Karpas-422 (cell line): ENCODE measurements around the gene C16orf89. TPM values are rescaled to one million over a fixed set of nuclear protein-coding genes. Genes with fewer than 3 reads are reported as not detected.
"Not testable (repeated sequence)": the region's sequence is repeated elsewhere in the genome, so short reads cannot be mapped to it uniquely, and the experiment has no call there.

Experiments
- DNase-seq: peaks from one replicate; pipeline ENCODE4 v3.0.0-alpha.2; 2015
- H2AFZ ChIP-seq: fragments of 200-600 bp; sonication (generic); 2 replicates; pipeline ENCODE4 v1.6.1; 2014; ENCODE audit warnings: antibody characterized with exemption, low read length, mixed read lengths
- H3K27ac ChIP-seq: fragments of 200-600 bp; sonication (generic); 2 replicates; pipeline ENCODE4 v1.5.1; 2014; ENCODE audit warnings: mild to moderate bottlenecking, low read length, moderate library complexity
- H3K27me3 ChIP-seq: fragments of 200-600 bp; sonication (generic); 2 replicates; pipeline ENCODE4 v1.6.1; 2014; ENCODE audit warnings: low read length, mixed read lengths
- H3K36me3 ChIP-seq: fragments of 200-600 bp; sonication (generic); 2 replicates; pipeline ENCODE4 v1.6.1; 2014; ENCODE audit warnings: low read length, mixed read lengths; ENCODE audit not compliant: insufficient read depth
- H3K4me1 ChIP-seq: fragments of 200-600 bp; sonication (generic); 2 replicates; pipeline ENCODE4 v1.6.1; 2014; ENCODE audit warnings: mild to moderate bottlenecking, low read length, mixed read lengths
- H3K4me2 ChIP-seq: fragments of 200-600 bp; sonication (generic); 2 replicates; pipeline ENCODE4 v1.6.1; 2014; ENCODE audit warnings: low read length, low read depth, mild to moderate bottlenecking; ENCODE audit not compliant: poor library complexity, severe bottlenecking
- H3K4me3 ChIP-seq: fragments of 200-600 bp; sonication (generic); 2 replicates; pipeline ENCODE4 v1.5.1; 2014; ENCODE audit warnings: mild to moderate bottlenecking, antibody characterized with exemption, low read length, mixed read lengths
- H3K79me2 ChIP-seq: fragments of 200-600 bp; sonication (generic); 2 replicates; pipeline ENCODE4 v1.6.1; 2014; ENCODE audit warnings: mild to moderate bottlenecking, low read length, mixed read lengths
- H3K9ac ChIP-seq: fragments of 200-600 bp; sonication (generic); 2 replicates; pipeline ENCODE4 v1.6.0; 2014; ENCODE audit warnings: low read length
- H3K9me2 ChIP-seq: fragments of 200-600 bp; sonication (generic), shearing (Covaris generic); replicated peaks from 2 replicates; pipeline ENCODE4 v1.6.0; 2014; ENCODE audit warnings: mild to moderate bottlenecking, low read length, moderate library complexity; ENCODE audit not compliant: insufficient read depth
- H3K9me3 ChIP-seq: fragments of 300-700, 200-600 bp; sonication (generic); 2 replicates; pipeline ENCODE4 v1.6.1; 2014; ENCODE audit warnings: low read length, mixed read lengths
- H4K20me1 ChIP-seq: fragments of 200-600 bp; sonication (generic); 2 replicates; pipeline ENCODE4 v1.6.1; 2014; ENCODE audit warnings: mild to moderate bottlenecking, antibody characterized with exemption, low read length, low read depth; ENCODE audit not compliant: insufficient read depth
- total RNA-seq: library from RNA; depleted of rRNA; stranded (reverse); fragments of >200 nt; shearing (Covaris generic); gene quantifications from 2 replicates; pipeline ENCODE4 v1.2.3, GENCODE V29; 2014; ENCODE audit warnings: low replicate concordance

The C16orf89 gene
- total RNA-seq, 1 experiment from 2014 or later, result not detected

DNA sequence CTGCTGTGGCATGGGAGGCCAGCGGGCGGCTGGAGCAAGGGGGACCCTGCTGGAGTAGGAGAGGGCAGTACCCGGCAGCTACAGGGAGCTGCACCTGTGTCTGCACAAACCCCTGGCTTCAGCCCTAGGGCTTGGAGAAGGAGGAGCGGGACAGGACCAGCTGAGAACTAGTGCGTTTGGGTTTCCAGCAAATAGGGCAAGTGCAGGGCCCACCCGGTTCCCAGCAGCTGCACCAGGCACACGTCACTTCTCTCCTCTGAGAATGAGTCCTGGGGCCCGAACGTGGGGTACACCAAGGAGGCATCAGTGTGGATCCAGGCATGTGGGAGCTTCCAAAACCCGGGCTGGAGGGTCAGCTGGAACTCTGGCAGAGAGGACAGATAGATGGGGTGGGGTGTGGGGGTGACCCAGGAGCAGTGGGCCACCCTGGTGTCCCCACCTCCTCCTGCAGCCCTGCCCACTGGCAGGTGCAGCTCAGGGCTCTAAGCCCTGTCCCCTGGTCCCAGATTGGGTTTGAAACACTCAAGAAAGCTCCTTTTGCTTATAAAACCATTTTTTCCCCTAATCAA is 5.6 kb downstream of the C16orf89 start:
- Histone ChIP-seq H3K36me3 (no peaks in the 10 kb centered on the region), H3K9me3 (no peaks in the 10 kb centered on the region), H3K27ac (no peak overlapping the region), H3K79me2 (no peaks in the 10 kb centered on the region), H3K4me3 (no peak overlapping the region), H3K4me2 (no peak overlapping the region), H4K20me1 (no peaks in the 10 kb centered on the region), H3K9me2 (no peaks in the 10 kb centered on the region), H2AFZ (no peak overlapping the region), H3K27me3 (no peaks in the 10 kb centered on the region), H3K4me1 (peaks cover 6% of the 10 kb centered on the region; the same call in 1 of the 2 replicates), H3K9ac (no peak overlapping the region)
- DNase-seq, result no peak

DNA sequence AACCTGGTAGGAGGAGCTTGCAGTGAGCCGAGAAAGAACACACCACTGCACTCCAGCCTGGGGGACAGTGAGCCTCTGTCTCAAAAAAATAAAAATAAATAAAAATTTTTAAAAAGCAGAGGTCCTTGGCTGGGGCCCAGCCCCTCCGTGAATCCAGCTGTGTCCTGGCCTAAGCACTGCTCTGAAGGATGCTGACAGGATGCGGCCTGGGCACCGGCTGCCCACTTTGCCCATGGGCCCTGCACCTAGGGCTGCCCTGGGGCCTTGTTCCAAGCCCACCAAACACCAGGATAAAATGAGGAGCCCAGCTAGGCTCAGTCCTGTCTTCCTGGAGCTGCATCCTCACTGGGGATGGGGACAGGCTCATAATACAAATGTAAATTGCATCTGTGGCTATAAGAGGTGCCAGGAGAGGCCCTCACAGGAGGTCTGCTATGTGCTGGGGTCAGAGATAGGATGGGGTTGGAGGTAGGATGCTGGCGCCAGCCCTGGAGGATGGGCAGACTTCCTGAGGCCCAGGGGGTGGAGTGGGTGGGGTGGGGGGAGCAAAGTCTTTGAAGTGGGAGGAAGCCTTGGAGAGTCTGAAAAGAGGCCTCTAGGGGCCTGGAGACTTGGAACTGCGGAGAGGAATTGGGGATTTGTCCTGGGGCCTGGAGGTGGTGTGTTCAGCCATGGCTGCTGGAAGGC is 6.2 kb downstream of the C16orf89 start:
- Histone ChIP-seq H3K27ac (no peak overlapping the region), H3K79me2 (no peaks in the 10 kb centered on the region), H3K9me2 (no peaks in the 10 kb centered on the region), H3K9ac (no peak overlapping the region), H3K36me3 (no peaks in the 10 kb centered on the region), H3K9me3 (no peaks in the 10 kb centered on the region), H3K4me1 (peaks cover 6% of the 10 kb centered on the region; the same call in 1 of the 2 replicates), H3K27me3 (no peaks in the 10 kb centered on the region), H4K20me1 (no peaks in the 10 kb centered on the region), H2AFZ (no peak overlapping the region), H3K4me3 (no peak overlapping the region), H3K4me2 (no peak overlapping the region)
- DNase-seq, result no peak

DNA sequence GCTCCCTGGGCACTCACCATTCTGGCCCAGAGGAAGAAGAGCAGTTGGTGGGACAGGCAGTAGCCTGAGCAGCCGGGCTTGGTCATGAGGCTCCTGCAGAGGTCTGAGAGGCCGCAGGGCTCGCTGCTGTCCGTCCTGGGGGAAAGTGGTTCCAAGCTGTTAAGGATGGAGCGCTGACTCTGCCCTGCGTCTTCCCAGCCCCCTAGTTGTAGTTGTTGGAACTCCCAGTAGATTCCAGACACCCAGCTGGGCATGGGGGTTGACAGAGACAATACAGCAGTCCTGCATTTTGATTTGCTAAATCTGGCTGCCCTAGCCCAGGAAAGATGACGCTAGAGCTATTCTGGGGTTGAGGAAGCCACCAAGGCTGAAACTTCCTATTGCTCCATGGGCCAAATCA is 7.3 kb downstream of the C16orf89 start:
- Histone ChIP-seq H3K27ac (no peak overlapping the region), H3K9me3 (no peaks in the 10 kb centered on the region), H2AFZ (no peak overlapping the region), H3K4me3 (no peak overlapping the region), H3K9ac (no peak overlapping the region), H4K20me1 (no peaks in the 10 kb centered on the region), H3K4me1 (peaks cover 6% of the 10 kb centered on the region; the same call in 1 of the 2 replicates), H3K79me2 (no peaks in the 10 kb centered on the region), H3K36me3 (no peaks in the 10 kb centered on the region), H3K9me2 (no peaks in the 10 kb centered on the region), H3K4me2 (no peak overlapping the region), H3K27me3 (no peaks in the 10 kb centered on the region)
- DNase-seq, result no peak

DNA sequence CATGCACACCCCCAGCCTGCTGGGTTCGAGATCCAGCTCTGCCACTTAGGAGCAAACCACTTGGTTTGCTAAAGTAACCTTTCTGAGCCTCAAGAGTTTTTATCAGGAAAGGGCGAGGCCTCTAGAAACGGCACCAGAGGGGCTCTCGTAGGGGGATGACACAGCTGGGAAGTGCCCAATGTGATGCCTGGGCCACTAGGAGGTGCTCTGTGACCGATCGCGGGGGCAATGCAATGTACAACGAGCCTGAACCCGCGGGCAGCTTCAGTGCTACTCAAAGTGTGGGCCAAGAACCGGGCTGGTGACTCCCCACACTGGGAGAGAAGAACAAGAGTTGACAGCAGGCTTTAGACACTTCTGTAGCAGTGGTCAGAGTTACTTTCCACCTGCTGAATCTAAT is 9.4 kb downstream of the C16orf89 start:
- Histone ChIP-seq H3K4me2 (no peak overlapping the region), H2AFZ (no peak overlapping the region), H3K9me2 (no peaks in the 10 kb centered on the region)

DNA sequence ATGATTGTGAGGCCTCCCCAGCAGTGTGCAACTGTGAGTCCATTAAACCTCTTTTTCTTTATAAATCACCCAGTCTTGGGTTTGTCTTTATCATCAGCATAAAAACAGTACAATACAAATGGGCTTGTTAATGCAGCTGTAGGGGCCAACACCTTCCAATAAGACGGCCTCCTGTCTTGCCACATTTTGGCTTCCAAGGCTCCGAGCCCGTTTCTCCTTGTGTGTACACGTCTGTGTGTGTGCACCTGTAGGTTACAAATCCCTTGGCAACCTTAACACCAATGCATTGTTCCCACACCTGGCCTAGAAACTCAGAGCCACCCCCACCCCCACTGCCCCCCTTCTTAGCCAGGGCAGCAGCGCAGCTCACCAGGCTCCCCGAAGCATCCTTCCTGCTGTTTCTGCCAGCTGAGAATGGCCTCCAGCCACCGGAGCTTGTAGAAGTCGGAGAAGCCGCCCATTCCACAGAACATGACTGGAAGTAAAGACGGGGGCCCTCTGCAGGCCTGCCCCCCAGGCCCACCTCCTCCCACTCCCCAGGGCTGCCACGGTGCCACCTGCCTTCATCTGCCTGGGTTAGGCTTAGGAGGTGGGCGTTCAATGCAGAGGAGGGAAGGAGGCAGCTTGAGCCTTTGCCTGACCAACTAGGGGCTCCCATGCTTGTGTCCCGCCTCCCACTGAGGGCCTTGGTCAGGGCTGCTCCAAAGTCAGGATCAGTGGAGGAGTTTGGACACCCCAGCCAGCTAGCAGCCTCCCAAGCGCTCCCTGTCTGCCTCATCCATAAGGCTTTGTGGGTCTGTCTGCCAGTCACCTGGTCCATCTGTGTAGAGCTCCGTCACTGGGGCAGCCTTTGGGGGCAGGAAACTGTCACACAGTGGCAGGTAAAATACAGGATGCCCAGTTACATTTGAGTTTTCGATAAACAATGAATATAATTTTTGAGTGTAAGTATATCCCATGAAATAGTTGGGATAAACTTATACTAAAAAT is 10.6 kb downstream of the C16orf89 start:
- Histone ChIP-seq H4K20me1 (no peaks in the 10 kb centered on the region), H3K4me1 (no peaks in the 10 kb centered on the region; the same call in 1 of the 2 replicates), H3K4me2 (no peak overlapping the region), H3K9me2 (no peaks in the 10 kb centered on the region), H3K27ac (no peak overlapping the region), H3K4me3 (no peak overlapping the region), H3K27me3 (no peaks in the 10 kb centered on the region), H3K36me3 (no peaks in the 10 kb centered on the region), H3K9me3 (no peaks in the 10 kb centered on the region), H3K9ac (no peak overlapping the region), H3K79me2 (no peaks in the 10 kb centered on the region), H2AFZ (no peak overlapping the region)
- DNase-seq, result no peak

More for the DNA sequence above, 9.4 kb downstream of the C16orf89 start:
- no peaks in the 10 kb centered on the region for H4K20me1 ChIP-seq
- H3K36me3 ChIP-seq, result no peaks in the 10 kb centered on the region
- no peaks in the 10 kb centered on the region for H3K9me3 ChIP-seq
- H3K79me2 ChIP-seq, result no peaks in the 10 kb centered on the region
- H3K4me3 ChIP-seq, result no peak overlapping the region
- peak; percentile 84 for DNase-seq
- no peaks in the 10 kb centered on the region for H3K27me3 ChIP-seq
- H3K9ac ChIP-seq, result no peak overlapping the region
- H3K27ac ChIP-seq, result no peak overlapping the region
- H3K4me1 ChIP-seq, result no peaks in the 10 kb centered on the region; the same call in 1 of the 2 replicates

DNA sequence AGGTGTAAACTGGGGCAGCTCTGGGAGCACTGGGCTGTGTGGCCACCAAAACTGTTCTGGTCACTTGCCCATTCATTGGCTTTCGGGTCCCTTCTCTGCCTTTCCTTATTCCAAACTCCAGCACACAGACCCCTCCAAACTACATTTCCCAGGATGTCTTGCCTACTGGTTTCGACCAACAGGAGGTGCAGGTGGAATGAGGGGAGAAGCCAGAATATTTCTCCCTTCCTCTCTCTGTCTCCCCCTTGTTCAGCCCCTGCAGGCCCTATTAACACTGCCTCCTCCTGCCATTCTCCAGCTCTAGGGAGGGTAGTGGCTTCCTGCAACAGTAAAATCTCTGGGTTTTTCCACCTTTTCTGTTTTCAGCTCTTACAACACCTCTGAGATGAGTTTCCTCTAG is 18.8 kb downstream of the C16orf89 start:
- no peaks in the 10 kb centered on the region for H3K27me3 ChIP-seq
- no peak overlapping the region for H3K27ac ChIP-seq
- H3K4me1 ChIP-seq, result no peaks in the 10 kb centered on the region
- H4K20me1 ChIP-seq, result no peaks in the 10 kb centered on the region
- H3K4me3 ChIP-seq, result no peak overlapping the region
- H3K9me3 ChIP-seq, result no peaks in the 10 kb centered on the region
- H3K4me2 ChIP-seq, result no peak overlapping the region
- no peaks in the 10 kb centered on the region for H3K36me3 ChIP-seq
- no peaks in the 10 kb centered on the region for H3K79me2 ChIP-seq
- DNase-seq, result no peak
- no peak overlapping the region for H2AFZ ChIP-seq
- H3K9me2 ChIP-seq, result no peaks in the 10 kb centered on the region
- no peak overlapping the region for H3K9ac ChIP-seq

DNA sequence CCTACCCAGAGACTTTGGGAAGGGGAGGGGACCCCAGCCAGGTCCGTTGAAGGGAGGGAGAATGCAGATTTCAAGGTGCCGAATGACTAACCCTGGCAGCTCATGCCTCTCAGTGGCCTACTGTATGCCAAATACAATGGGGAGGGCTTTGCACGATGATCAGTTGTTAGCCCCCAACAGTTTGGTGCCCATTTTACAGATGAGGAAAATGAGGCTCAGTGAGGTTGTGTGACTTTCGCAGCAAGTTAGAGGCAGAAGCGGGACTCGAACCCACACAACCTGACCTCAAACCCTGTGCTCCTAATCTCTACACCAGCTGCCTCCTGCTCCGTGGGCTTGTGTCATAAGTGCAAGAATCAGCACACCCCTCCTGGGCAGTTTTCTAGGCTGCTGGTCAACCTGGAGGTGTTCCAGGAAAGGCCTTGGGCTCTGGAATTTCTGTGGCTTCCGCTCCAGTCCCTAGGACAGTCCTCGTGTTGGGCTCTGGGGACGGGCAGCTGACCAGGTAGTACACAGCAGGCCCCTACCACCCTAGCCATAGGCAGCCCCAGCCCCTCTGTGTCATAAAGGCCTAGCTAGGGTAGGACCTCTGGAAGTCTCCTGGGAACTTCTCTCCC is 20.1 kb downstream of the C16orf89 start:
- Histone ChIP-seq H3K9me2 (no peaks in the 10 kb centered on the region), H3K36me3 (no peaks in the 10 kb centered on the region), H3K27me3 (no peaks in the 10 kb centered on the region), H4K20me1 (no peaks in the 10 kb centered on the region), H3K79me2 (no peaks in the 10 kb centered on the region), H3K27ac (no peak overlapping the region), H3K4me2 (no peak overlapping the region), H3K9me3 (no peaks in the 10 kb centered on the region), H3K9ac (no peak overlapping the region), H3K4me1 (no peaks in the 10 kb centered on the region), H2AFZ (no peak overlapping the region), H3K4me3 (no peak overlapping the region)
- DNase-seq, result no peak

DNA sequence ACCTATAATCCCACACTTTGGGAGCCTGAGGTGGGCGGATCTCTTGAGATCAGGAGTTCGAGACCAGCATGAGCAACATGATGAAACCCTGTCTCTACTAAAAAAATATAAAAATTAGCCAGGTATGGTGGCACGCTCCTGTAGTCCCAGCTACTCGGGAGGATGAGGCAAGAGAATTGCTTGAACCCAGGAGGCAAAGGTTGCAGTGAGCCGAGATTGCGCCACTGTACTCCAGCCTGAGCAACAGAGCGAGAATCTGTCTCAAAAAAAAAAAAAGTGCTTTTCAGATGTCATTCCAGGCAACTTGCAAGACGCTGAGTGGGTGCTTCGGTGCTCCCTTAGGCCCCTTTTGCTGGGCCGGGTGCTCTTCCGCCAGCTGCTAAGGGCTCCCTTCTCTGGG is 21.2 kb downstream of the C16orf89 start:
- H3K27ac ChIP-seq, H3K36me3 ChIP-seq, DNase-seq: not testable (repeated sequence)

More for the DNA sequence above, 21.2 kb downstream of the C16orf89 start:
- H4K20me1 ChIP-seq, H3K9me3 ChIP-seq, H3K9ac ChIP-seq, H3K27me3 ChIP-seq, H3K9me2 ChIP-seq, H2AFZ ChIP-seq, H3K4me3 ChIP-seq, H3K79me2 ChIP-seq, H3K4me2 ChIP-seq, H3K4me1 ChIP-seq: not testable (repeated sequence)
